Measurements from ENCODE around the gene AGK.

DNA sequence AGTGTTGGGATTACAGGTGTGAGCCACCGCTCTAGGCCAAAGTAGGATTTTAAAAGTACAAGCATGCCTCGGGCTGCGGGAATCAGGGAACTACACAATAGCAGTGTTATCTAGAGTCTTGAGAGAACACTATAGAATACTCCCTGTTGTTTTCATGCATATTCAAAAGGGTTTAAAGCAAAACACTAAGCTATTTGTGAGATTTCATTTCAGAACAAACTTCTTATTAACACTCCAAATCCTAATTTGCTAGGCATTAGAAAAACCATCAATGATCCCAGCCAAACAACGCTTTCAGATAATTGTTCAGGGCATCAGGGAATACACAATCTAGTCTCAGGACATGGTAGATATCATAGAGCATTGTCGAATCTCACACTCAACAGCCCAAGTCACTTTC is 136.8 kb downstream of the AGK start:
- TF ChIP-seq NFYB (CRISPR knock-in tag; conservative IDR thresholded peaks at IDR 0.05; ENCODE audit: low read depth), result no peak
- TF ChIP-seq, protein P1, sequence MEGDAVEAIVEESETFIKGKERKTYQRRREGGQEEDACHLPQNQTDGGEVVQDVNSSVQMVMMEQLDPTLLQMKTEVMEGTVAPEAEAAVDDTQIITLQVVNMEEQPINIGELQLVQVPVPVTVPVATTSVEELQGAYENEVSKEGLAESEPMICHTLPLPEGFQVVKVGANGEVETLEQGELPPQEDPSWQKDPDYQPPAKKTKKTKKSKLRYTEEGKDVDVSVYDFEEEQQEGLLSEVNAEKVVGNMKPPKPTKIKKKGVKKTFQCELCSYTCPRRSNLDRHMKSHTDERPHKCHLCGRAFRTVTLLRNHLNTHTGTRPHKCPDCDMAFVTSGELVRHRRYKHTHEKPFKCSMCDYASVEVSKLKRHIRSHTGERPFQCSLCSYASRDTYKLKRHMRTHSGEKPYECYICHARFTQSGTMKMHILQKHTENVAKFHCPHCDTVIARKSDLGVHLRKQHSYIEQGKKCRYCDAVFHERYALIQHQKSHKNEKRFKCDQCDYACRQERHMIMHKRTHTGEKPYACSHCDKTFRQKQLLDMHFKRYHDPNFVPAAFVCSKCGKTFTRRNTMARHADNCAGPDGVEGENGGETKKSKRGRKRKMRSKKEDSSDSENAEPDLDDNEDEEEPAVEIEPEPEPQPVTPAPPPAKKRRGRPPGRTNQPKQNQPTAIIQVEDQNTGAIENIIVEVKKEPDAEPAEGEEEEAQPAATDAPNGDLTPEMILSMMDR (IDR thresholded peaks at IDR 0.05), result no peak
- no peak for TF ChIP-seq TEAD1 (CRISPR knock-in tag; IDR thresholded peaks at IDR 0.05)
- TF ChIP-seq, protein P2, sequence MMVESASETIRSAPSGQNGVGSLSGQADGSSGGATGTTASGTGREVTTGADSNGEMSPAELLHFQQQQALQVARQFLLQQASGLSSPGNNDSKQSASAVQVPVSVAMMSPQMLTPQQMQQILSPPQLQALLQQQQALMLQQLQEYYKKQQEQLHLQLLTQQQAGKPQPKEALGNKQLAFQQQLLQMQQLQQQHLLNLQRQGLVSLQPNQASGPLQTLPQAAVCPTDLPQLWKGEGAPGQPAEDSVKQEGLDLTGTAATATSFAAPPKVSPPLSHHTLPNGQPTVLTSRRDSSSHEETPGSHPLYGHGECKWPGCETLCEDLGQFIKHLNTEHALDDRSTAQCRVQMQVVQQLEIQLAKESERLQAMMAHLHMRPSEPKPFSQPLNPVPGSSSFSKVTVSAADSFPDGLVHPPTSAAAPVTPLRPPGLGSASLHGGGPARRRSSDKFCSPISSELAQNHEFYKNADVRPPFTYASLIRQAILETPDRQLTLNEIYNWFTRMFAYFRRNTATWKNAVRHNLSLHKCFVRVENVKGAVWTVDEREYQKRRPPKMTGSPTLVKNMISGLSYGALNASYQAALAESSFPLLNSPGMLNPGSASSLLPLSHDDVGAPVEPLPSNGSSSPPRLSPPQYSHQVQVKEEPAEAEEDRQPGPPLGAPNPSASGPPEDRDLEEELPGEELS (CRISPR knock-in tag; IDR thresholded peaks at IDR 0.05), result no peak
- no peak for TF ChIP-seq JAZF1 (CRISPR knock-in tag; IDR thresholded peaks at IDR 0.05)
- no peak for TF ChIP-seq NFE2L1 (CRISPR knock-in tag; IDR thresholded peaks at IDR 0.05)
- TF ChIP-seq KAT7 (CRISPR knock-in tag; IDR thresholded peaks at IDR 0.05; ENCODE audit: borderline replicate concordance), result no peak
